WI38 (cell line): ENCODE data around the gene KATNB1.

Experiments used
- H3K4me3 ChIP-seq: 2 replicates; pipeline ENCODE4 v1.5.1; 2011; ENCODE audit warnings: low read depth, mild to moderate bottlenecking, control low read depth, low read length
- CTCF ChIP-seq: IDR thresholded peaks from 2 replicates; pipeline ENCODE4 v1.5.1; 2012; ENCODE audit warnings: low read depth, mild to moderate bottlenecking, control low read depth, low read length

KATNB1 gene

GRCh38 chr16:57759131-57759530, 23.6 kb downstream of the KATNB1 start:
- H3K4me3 ChIP-seq: no peak overlapping the region
- TF ChIP-seq CTCF: no peak

- no peak overlapping the region for H3K4me3 ChIP-seq
- no peak for TF ChIP-seq CTCF
Observed at GRCh38 chr16:57759541-57760356, 24.2 kb downstream of the KATNB1 start.

- TF ChIP-seq CTCF: no peak
- no peak overlapping the region for H3K4me3 ChIP-seq
Observed at GRCh38 chr16:57760357-57761160, 25.0 kb downstream of the KATNB1 start.

- no peak overlapping the region for H3K4me3 ChIP-seq
- TF ChIP-seq CTCF: no peak
Observed at GRCh38 chr16:57761301-57761700, 25.7 kb downstream of the KATNB1 start.

GRCh38 chr16:57761957-57762356, 26.4 kb downstream of the KATNB1 start:
- TF ChIP-seq CTCF: no peak
- no peak overlapping the region for H3K4me3 ChIP-seq

GRCh38 chr16:57762365-57763040, 26.9 kb downstream of the KATNB1 start:
- no peak overlapping the region for H3K4me3 ChIP-seq
- TF ChIP-seq CTCF: no peak
